ENCODE data around the gene GGTLC2.
"Not testable (repeated sequence)": the region's sequence is repeated elsewhere in the genome, so short reads cannot be mapped to it uniquely, and the experiment has no call there.

Gene GGTLC2

DNA sequence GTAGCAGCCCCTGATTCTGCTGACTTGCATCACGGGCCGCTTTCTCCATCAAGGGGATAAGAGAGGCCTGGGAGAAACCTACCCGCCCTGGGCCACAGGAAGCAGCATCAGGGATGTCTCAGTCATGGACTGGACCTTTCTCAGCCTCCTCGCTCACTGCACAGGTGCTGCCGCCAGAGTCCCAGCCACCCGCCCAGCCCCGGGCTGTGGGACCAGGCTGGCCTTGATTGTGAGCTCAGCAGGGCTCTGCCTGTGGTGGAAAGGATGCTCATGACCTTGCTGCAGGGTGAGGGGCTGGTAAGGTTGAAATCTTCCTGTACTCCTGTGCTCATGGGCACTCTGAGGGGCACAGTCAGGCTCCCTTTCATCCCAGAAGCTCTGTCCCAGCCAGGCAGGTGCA, 26.0 kb upstream of the GGTLC2 start:
- DNase-seq (ENCODE audit: low read depth) = no peak
- TF ChIP-seq, protein P1, sequence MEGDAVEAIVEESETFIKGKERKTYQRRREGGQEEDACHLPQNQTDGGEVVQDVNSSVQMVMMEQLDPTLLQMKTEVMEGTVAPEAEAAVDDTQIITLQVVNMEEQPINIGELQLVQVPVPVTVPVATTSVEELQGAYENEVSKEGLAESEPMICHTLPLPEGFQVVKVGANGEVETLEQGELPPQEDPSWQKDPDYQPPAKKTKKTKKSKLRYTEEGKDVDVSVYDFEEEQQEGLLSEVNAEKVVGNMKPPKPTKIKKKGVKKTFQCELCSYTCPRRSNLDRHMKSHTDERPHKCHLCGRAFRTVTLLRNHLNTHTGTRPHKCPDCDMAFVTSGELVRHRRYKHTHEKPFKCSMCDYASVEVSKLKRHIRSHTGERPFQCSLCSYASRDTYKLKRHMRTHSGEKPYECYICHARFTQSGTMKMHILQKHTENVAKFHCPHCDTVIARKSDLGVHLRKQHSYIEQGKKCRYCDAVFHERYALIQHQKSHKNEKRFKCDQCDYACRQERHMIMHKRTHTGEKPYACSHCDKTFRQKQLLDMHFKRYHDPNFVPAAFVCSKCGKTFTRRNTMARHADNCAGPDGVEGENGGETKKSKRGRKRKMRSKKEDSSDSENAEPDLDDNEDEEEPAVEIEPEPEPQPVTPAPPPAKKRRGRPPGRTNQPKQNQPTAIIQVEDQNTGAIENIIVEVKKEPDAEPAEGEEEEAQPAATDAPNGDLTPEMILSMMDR (conservative IDR thresholded peaks at IDR 0.05; ENCODE audit: control insufficient read depth, insufficient read depth, low read depth, low read length) = no peak
- no peak overlapping the region for H3K4me3 ChIP-seq (ENCODE audit: control insufficient read depth, low read depth, low read length)

DNA sequence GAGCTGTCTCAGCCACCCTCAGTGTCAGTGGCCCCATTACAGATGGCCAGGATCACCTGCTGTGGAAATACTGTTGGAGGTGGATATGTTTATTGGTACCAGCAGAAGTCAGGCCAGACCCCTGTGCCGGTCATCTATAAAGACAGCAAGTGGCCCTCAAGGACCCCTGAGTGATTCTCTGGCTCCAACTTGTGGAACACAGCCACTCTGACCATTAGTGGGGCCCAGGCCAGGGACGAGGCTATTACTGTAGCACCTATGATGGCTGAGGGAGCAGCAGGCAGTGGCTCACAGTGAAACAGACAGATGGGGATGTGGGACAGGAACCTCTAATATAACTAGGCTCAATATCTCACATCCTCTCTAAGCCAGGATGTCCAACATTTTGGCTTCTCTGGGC, 25.5 kb upstream of the GGTLC2 start:
- no peak overlapping the region for H3K4me3 ChIP-seq (ENCODE audit: control insufficient read depth, low read depth, low read length)
- no peak for DNase-seq (ENCODE audit: low read depth)
- TF ChIP-seq, protein P1 (conservative IDR thresholded peaks at IDR 0.05; ENCODE audit: control insufficient read depth, insufficient read depth, low read depth, low read length) = no peak

DNA sequence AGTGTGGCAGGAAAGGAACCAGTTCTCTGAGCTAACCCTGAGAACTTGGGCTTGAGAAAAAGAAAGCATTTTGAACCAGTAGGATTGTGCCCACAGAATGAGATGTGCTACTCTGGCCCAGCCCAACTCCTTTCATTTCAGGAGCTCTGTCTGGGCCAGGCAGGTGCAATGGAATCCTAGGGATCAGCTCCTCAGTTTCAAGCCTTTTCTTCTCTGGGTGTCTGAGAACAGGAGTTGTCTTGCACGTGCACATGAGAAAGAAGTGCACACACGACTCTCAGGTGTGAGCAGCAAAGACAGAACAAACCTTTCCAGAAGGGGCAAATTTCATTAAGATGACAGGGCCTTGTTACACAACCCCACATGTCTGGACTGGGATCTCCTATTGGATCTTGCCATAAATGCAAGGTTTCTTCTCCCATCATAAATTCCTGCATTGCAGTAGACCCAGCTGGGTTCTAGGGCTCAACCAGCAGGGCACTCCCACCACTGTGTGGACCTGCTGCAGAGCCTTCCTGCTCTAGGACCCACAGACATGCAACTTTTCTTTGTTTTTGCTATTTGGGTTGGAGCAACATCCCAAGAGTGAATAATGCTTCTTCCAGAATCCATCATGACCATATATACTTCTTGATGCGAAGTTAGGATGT, 24.5 kb upstream of the GGTLC2 start:
- no peak overlapping the region for H3K4me3 ChIP-seq (ENCODE audit: control insufficient read depth, low read depth, low read length)
- DNase-seq (ENCODE audit: low read depth) = no peak
- TF ChIP-seq, protein P1 (conservative IDR thresholded peaks at IDR 0.05; ENCODE audit: control insufficient read depth, insufficient read depth, low read depth, low read length) = no peak

DNA sequence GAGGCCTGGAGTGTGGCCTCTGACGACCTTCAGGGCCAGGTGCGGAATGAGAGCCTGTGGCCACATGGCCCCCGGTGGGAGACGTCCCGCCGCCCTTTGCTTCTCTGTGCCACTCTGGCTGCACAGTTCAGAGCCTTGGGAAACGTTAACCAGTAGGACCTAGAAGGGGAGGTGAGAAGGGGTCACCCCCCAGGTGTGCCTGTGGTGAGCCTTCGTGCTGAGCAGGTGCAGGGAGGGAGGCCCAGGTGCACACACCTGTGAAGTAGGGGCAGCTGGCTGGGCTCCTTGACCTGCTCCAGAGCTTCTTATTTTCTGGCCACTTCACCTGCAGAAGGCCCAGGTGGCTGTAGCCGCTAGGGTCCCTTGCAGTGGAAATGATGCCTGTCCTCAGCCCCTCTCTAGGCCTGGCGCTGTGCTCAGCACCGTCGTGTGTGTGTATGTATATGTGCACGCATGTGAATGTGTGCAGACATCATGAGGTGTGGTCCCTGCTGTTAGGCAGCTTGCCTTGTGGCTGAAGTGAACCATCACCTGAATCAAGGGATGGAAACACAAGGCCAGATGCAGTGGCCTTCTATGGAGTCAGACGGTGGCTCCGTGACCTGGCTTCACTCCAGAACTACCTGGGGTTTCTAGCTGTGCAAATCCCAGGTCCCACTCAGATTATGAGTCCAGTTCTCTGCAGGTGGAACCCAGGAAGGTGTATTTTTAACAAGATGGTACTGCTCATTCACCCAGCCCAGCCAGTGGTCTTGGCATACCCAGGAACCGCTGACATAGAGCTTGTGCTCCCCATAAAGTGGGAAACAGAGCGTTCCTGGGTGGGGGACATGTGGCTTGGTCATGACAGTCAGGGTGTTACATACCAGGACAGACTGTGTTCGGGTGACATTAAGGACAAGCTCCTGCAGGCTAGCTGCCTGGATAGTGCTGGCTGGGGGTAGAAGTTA, 15.6 kb upstream of the GGTLC2 start:
- not testable (repeated sequence) for H3K4me3 ChIP-seq (ENCODE audit: control insufficient read depth, low read depth, low read length); DNase-seq (ENCODE audit: low read depth)

DNA sequence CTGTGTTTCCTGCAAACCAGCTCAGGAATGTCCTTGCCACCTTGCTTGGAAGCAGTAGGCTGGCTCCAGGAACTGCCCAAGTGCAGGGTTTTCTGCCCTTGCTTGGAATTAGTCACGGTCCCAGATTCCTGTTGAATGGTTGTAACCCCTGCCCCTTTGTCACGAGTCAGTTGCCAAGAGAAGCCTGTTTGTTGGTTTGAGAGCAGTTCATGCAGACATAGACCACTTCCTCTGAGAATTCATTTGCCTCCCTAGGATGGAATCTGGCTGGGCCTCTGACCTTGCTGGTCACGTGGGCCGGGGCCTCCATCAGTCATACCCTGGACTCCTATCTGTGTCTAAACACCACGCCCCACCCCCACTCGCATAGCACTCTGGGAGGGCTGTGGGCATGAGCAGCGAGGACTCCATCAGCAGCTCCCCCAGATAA, 13.2 kb upstream of the GGTLC2 start:
- H3K4me3 ChIP-seq (ENCODE audit: control insufficient read depth, low read depth, low read length) = not testable (repeated sequence)

DNA sequence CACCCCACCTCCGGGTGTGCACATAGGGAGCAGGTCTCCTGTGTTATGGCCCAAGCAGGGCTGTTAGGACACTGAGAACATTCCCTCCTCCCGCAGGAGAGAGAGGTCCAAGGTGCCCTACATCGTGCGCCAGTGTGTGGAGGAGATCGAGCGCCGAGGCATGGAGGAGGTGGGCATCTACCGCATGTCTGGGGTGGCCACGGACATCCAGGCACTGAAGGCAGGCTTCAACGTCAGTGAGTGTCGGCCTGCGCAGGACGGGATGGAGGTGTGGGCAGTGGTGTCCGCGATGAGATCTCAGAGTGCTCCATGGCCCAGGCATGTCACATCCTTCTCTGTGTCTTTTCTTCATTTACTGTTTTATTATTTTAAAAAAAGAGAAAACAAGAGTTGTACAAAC, 12.2 kb upstream of the GGTLC2 start:
- not testable (repeated sequence) for H3K4me3 ChIP-seq (ENCODE audit: control insufficient read depth, low read depth, low read length); DNase-seq (ENCODE audit: low read depth)

More for the DNA sequence above, 13.2 kb upstream of the GGTLC2 start:
- peak; percentile 26 for DNase-seq (ENCODE audit: low read depth)

DNA sequence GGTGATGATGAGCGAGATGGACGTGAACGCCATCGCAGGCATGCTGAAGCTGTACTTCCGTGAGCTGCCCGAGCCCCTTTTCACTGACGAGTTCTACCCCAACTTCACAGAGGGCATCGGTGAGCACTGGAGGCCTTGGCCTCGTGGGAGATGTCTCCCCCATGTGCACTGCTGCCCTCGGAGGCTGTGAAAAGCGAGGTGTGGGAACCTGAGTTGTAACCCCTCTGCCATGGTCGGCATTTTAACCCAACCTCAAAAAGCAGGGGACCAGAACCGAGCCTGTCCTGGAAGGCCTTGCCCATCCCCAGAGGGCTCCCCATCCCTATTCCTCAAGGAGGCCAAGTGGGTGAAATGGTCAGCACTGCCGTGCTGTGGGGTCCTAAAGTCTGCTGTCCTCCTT, 10.9 kb upstream of the GGTLC2 start:
- not testable (repeated sequence) for DNase-seq (ENCODE audit: low read depth); H3K4me3 ChIP-seq (ENCODE audit: control insufficient read depth, low read depth, low read length)

DNA sequence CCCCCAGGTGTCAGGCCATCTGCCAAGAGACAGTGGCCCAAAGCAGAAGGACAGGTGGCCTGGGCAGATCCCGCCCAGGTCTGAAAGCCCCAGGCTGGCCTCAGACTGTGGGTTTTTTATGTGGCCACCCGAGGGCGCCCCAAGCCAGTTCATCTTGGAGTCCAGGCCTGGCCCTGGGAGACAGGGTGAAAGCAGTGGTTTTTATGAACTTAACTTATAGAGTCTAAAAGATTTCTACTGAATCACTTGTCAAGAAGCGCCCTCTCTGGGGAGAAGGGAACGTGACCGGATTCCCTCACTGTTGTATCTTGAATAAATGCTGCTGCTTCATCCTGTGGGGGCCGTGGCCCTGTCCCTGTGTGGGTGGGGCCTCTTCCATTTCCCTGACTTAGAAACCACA, 8.2 kb upstream of the GGTLC2 start:
- peak; percentile 20 for DNase-seq (ENCODE audit: low read depth)
- H3K4me3 ChIP-seq (ENCODE audit: control insufficient read depth, low read depth, low read length) = not testable (repeated sequence)

DNA sequence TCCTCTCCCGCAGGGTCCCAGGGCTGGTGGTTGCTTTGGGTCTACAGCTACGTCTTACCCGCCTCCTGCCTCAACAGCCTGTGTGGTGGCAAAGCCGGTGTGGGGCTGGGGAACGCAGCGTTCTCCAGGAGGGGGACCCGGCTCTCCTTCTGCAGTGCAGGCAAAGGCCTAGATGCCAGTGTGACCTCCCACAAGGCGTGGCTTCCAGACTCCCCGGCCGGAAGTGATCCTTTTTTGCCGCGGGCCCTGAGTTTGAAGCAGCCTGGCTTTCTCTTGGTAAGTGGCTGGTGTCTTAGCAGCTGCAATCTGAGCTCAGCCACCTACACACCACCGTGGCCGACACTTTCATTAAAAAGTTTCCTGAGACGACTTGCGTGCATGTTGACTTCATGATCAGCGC, 6.1 kb upstream of the GGTLC2 start:
- not testable (repeated sequence) for DNase-seq (ENCODE audit: low read depth); H3K4me3 ChIP-seq (ENCODE audit: control insufficient read depth, low read depth, low read length)

DNA sequence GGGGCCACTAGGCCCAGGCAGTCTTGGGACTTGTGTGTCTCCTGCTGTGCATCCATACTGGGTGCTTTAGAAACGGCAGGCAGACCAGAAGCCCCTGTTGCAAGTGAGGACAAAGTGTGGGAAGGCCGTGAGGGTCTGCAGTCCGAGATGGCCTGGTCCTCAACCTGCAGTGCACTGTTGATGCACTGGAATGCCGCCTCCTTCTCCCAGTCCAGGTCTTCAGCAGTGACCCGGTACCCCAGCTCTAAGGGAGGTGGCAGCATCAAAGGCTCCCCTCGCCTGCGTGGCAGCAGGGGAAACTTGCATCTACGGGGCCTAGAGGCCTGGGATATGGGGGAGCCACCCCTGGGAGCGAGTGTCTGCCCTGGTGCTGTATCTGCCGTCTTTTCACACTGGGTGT, 2.2 kb upstream of the GGTLC2 start:
- not testable (repeated sequence) for DNase-seq (ENCODE audit: low read depth); H3K4me3 ChIP-seq (ENCODE audit: control insufficient read depth, low read depth, low read length)

DNA sequence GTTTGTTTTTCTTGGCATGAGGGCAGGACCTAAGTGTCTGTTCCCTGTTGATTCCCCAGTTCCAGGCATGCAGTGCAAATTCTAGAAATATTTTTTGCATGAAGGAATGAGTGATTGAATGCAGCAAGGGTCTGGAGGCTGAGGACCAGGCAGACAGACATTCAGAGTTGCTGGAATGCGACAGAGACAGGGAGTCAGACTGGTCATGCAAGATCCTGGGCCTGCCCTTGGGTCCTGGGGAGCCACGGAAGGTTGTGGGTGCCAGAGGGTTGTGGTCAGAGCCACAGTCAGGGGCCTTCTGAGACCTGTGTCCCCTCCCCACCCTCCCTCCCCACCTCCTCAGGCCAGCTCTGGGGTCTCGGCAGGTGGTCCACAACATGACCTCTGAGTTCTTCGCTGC, 1.6 kb downstream of the GGTLC2 start:
- H3K4me3 ChIP-seq (ENCODE audit: control insufficient read depth, low read depth, low read length); DNase-seq (ENCODE audit: low read depth): not testable (repeated sequence)

DNA sequence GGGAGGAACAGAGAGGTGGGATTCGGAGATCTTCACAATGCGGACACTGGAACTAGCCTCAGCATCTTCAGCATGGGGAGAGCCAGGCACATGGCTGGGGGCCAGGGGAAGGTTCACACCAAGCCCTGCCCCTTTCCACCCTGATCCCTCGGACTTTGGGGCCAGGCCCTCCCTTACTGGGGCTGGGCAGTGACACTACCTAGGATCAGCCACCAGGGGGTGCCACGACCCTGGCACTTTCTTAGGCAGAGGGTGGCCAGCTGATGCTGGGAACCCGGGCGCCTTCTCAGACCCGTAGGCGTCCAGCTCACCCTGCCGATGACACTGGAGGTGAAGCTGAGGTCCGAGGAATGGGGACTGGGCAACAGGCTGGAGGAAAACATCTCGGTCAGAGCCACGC, 3.5 kb downstream of the GGTLC2 start:
- not testable (repeated sequence) for H3K4me3 ChIP-seq (ENCODE audit: control insufficient read depth, low read depth, low read length); DNase-seq (ENCODE audit: low read depth)

DNA sequence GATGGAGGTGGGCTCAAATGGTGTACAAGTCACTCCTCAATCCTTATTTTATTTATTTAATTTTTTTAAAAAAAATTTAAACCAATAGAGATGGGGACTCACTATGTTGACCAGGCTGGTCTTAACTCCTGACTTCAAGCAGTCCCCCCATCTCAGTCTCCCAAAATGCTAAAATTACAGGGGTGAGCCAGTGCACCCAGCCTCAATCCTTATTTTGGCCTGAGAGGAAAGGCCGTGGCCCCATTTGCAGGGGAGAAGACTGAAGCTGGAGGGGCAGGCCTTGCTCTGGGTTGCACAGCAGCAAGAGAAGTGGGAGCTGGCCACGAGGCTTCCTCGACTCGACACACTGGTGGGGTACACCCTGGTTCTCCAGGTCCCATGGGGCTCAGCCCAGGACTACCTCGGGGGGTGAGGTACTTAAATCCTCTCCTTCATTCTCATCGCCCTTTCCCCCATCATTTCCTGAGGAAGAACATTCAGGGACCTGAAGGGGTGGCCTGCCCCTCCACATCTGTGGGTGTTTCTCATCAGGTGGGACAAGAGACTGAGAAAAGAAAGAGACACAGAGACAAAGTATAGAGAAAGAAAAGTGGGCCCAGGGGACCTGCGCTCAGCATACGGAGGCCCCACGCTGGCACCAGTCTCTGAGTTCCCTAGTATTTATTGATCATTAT, 4.6 kb downstream of the GGTLC2 start:
- H3K4me3 ChIP-seq (ENCODE audit: control insufficient read depth, low read depth, low read length); DNase-seq (ENCODE audit: low read depth): not testable (repeated sequence)

DNA sequence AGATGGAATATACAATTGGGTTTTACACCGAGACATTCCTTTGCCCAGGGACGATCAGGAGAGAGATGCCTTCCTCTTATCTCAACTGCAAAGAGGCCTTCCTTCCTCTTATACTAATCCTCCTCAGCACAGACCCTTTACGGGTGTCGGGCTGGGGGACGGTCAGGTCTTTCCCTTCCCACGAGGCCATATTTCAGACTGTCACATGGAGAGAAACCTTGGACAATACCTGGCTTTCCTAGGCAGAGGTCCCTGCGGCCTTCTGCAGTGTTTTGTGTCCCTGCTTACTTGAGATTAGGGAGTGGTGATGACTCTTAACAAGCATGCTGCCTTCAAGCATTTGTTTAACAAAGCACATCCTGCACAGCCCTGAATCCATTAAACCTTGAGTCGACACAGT, 5.3 kb downstream of the GGTLC2 start:
- DNase-seq (ENCODE audit: low read depth); H3K4me3 ChIP-seq (ENCODE audit: control insufficient read depth, low read depth, low read length): not testable (repeated sequence)
